Measurements from ENCODE around the gene ZNF526. TPM values are rescaled to one million over a fixed set of nuclear protein-coding genes. Genes with fewer than 3 reads are reported as not detected.

ZNF526 gene, protein sequence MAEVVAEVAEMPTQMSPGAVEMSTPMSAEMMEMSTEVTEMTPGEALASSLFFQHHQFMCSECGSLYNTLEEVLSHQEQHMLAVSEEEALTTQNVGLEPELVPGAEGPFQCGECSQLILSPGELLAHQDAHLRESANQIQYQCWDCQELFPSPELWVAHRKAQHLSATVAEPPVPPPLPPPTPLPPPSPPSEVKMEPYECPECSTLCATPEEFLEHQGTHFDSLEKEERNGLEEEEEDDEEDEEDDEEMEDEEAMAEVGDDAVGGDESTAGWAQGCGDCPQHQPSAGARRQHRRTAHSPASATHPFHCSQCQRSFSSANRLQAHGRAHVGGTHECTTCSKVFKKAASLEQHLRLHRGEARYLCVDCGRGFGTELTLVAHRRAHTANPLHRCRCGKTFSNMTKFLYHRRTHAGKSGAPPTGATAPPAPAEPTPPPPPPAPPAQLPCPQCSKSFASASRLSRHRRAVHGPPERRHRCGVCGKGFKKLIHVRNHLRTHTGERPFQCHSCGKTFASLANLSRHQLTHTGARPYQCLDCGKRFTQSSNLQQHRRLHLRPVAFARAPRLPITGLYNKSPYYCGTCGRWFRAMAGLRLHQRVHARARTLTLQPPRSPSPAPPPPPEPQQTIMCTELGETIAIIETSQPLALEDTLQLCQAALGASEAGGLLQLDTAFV
- total RNA-seq = 10 to 100 TPM in 1 of 2 donors, 1 to 10 TPM in 1; 7.9 to 10.3 TPM

DNA sequence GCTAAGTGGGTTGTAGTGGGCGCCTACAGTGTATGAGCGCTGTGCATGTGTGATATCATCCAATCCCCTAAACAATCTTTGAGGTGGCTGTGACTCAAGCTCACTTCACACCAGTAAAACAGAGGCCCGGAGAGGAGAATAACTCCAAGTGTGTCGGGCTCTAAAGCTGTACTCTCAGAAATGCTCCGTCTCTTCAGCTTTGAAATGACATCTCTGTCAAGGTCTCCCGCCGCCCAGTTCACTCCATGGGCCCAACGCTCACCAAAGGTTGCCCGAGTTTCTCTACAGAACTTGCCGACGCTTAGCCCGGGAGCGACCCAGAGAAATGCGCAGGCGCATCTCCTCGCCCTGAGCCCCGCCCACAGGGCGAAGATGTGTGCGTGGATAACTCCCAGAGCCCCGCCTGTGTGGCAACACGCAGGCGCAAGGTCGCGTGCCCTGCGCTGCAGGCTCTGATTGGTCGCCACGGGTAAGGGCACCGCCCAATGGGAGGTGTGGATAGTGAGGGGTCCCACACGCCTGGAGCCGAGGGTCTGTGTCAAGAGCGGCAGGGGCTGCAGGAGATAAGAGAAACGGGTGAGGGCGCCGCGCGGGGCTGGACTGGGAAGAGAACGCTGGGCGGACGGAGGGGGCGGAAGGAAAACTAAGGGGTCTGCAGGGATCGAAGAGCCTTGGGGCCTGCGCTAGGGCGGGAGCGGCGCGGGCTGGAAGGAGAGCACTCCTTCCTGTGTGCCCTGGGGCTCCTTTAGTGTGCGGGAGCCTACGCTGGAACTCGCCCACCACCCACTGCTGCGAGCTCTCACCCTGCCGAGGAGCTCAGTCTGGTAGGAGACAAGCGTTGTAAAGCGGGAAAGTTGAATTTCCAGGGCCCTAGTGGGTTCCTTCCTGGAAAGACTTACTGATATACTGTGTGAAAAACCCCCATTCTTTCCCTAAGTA is at the start of gene ZNF526:
TSS of gene ZNF526 (plus strand) at position 501 of the 939 bp plus-strand sequence. CDS start 4,092 bp downstream, outside the sequence.
- Histone ChIP-seq H3K4me1 (ENCODE audit: control insufficient read depth in 1 of 2, low read depth in 2 of 2) (peaks cover 25 to 56% of the 10 kb centered on the region in 2 donors), H3K27me3 (replicated peaks; ENCODE audit: insufficient read depth) (no peaks in the 10 kb centered on the region), H3K27ac (peak within 1 kb of the TSS; percentile 73 to 75), H3K4me3 (peak within 1 kb of the TSS; percentile 79), H3K36me3 (peaks cover 11% of the 10 kb centered on the region), H3K9me3 (no peaks in the 10 kb centered on the region)
- DNase-seq (ENCODE audit: low spot score) (peak; percentile 90), ATAC-seq (ENCODE audit: insufficient number of reproducible peaks, low FRiP score, low read depth) (peak; percentile 75)
- TF ChIP-seq, protein P1, sequence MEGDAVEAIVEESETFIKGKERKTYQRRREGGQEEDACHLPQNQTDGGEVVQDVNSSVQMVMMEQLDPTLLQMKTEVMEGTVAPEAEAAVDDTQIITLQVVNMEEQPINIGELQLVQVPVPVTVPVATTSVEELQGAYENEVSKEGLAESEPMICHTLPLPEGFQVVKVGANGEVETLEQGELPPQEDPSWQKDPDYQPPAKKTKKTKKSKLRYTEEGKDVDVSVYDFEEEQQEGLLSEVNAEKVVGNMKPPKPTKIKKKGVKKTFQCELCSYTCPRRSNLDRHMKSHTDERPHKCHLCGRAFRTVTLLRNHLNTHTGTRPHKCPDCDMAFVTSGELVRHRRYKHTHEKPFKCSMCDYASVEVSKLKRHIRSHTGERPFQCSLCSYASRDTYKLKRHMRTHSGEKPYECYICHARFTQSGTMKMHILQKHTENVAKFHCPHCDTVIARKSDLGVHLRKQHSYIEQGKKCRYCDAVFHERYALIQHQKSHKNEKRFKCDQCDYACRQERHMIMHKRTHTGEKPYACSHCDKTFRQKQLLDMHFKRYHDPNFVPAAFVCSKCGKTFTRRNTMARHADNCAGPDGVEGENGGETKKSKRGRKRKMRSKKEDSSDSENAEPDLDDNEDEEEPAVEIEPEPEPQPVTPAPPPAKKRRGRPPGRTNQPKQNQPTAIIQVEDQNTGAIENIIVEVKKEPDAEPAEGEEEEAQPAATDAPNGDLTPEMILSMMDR (IDR thresholded peaks at IDR 0.05) = no peak

DNA sequence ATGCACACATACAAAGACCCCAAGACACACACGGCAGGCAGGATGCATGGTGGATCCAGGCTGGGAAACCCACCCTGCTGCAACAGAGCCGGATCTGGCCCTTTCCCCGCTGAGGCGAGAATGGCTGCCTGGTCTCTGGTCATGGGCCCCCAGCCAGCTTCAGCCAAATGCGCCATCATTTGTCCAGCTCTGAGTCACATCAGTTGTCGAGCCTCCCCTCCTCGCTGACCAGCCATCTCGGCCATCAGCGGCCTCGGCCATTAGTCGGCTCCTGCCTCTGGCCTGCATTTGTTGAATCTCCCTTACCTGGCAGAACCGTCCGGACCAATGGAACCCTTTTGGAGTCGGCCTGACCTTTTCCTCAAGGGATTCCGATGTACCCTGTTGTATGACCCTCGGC is 49.4 kb upstream of the ZNF526 start:
- peaks cover 1 to 4% of the 10 kb centered on the region in 2 donors for H3K4me1 ChIP-seq (ENCODE audit: control insufficient read depth in 1 of 2, low read depth in 2 of 2)
- H3K27me3 ChIP-seq (replicated peaks; ENCODE audit: insufficient read depth) = no peaks in the 10 kb centered on the region
- H3K4me3 ChIP-seq = no peak overlapping the region
- no peaks in the 10 kb centered on the region for H3K36me3 ChIP-seq
- H3K27ac ChIP-seq = no peak overlapping the region
- no peaks in the 10 kb centered on the region for H3K9me3 ChIP-seq
- no peak for DNase-seq (ENCODE audit: low spot score)
- TF ChIP-seq, protein P1 (IDR thresholded peaks at IDR 0.05) = no peak
- no peak for ATAC-seq (ENCODE audit: insufficient number of reproducible peaks, low FRiP score, low read depth)

DNA sequence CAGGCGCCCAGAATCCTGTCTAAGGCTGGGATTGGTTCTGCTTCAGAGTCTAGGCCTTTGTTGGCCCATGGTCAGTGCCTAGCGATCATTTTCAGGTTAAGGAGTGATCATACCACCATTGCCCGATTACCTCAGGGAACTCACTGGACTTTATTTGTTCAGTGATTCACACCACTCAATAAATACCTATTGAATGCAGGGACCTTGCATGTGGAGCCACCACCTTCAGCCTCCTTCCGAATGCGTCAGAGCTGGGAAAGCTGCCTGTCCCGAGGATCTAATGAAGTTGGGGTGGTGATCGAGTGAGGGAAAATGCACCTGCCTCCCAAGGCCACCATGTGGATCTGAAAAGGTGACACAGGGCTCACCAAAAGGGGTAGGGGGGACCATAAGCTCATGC is 47.9 kb upstream of the ZNF526 start:
- Histone ChIP-seq H3K36me3 (no peaks in the 10 kb centered on the region), H3K27ac (no peak overlapping the region), H3K4me3 (no peak overlapping the region), H3K9me3 (no peaks in the 10 kb centered on the region), H3K4me1 (ENCODE audit: control insufficient read depth in 1 of 2, low read depth in 2 of 2) (peaks cover 5 to 14% of the 10 kb centered on the region in 2 donors), H3K27me3 (replicated peaks; ENCODE audit: insufficient read depth) (no peaks in the 10 kb centered on the region)
- DNase-seq (ENCODE audit: low spot score) = no peak
- no peak for ATAC-seq (ENCODE audit: insufficient number of reproducible peaks, low FRiP score, low read depth)
- TF ChIP-seq, protein P1 (IDR thresholded peaks at IDR 0.05) = no peak

DNA sequence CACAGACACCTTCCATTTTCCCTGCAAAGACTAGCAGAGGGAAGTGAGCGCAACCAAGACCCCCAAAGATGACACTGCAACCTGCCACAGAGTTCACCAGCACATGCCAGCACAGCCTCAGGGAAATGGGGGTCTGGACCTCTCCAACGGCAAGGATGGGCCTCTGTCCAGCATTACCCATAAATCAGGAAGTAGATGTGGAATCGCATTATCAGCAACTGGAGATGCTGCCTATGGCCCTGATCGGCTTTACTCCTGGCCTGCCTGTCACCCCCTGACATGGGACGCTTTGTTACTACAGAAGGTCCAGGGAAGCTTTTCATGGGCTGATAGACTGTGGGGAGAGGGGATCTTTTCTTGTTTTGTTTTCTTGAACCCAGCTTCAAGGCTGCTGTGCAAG is 46.4 kb upstream of the ZNF526 start:
- ATAC-seq (ENCODE audit: insufficient number of reproducible peaks, low FRiP score, low read depth) (no peak), DNase-seq (ENCODE audit: low spot score) (no peak)
- peaks cover 3% of the 10 kb centered on the region for H3K27me3 ChIP-seq (replicated peaks; ENCODE audit: insufficient read depth)

More for the DNA sequence above, 46.4 kb upstream of the ZNF526 start:
- Histone ChIP-seq H3K27ac (no peak overlapping the region), H3K9me3 (no peaks in the 10 kb centered on the region), H3K4me3 (no peak overlapping the region), H3K4me1 (ENCODE audit: control insufficient read depth in 1 of 2, low read depth in 2 of 2) (peaks cover 5 to 18% of the 10 kb centered on the region in 2 donors), H3K36me3 (no peaks in the 10 kb centered on the region)
- TF ChIP-seq, protein P1 (IDR thresholded peaks at IDR 0.05) = no peak
